GM12892 (cell line): ENCODE results near the gene LMTK3.

ENCODE experiments used
- POLR2A ChIP-seq: IDR thresholded peaks from 2 replicates; pipeline ENCODE4 v1.6.1; 2011; ENCODE audit warnings: low read depth, low read length, control low read depth
- POLR2AphosphoS5 ChIP-seq: IDR thresholded peaks from 2 replicates; pipeline ENCODE4 v1.6.1; 2011; ENCODE audit warnings: low read depth, low read length, control low read depth

- peak; percentile 89 for TF ChIP-seq POLR2A
- TF ChIP-seq POLR2AphosphoS5: peak; percentile 84
These were observed 65.8 kb downstream of the LMTK3 start, which contains the start of gene GRWD1 for GRCh38 chr19:48445606-48446481.
